Measurements from ENCODE around the gene ATP13A3.
"Not testable (repeated sequence)": the region's sequence is repeated elsewhere in the genome, so short reads cannot be mapped to it uniquely, and the experiment has no call there.

Gene ATP13A3

DNA sequence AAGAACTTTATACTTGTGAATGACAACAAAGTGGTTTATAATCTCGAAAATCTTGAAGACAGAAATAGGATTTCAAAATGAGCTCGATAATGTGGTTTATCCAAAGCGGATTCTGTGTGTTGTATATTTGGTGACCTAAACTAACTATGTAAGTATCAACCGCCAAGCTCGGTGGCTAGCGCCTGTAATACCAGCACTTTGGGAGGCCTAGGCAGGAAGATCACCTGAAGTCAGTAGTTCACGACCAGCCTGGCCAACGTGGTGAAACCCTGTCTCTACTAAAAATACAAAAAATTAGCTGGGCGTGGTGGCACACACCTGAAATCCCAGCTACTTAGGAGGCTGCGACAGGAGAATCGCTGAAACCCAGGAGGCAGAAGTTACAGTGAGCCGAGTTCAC is 2.2 kb downstream of the ATP13A3 start:
- ChIA-PET CTCF (interaction anchor here (0.7 to 2.3 kb wide), 10 partner anchors 10 to 1933 kb away, joined by 3 to 8 read pairs (median 4); no protein-coding TSS in a partner anchor), POLR2A (interaction anchor here (1.0 kb wide), 1 partner anchor 33 kb away, joined by 3 read pairs; no protein-coding TSS in a partner anchor)
- H3K36me3 ChIP-seq (ENCODE audit: control insufficient read depth in 4 of 4, insufficient read depth in 4 of 4, low read length in 3 of 4) = peaks cover 0 to 9% (median 1%) of the 10 kb centered on the region in 4 experiments
- H3K4me3 ChIP-seq (ENCODE audit: control insufficient read depth in 1 of 7, extremely low read depth in 1 of 7, insufficient read depth in 4 of 7, low read depth in 2 of 7, low read length in 6 of 7) = peak overlapping the region in 1 of 7 experiments; percentile 83
- WGBS (ENCODE audit: insufficient coverage) = 98% methylated on average over 9 of the region's 12 CpGs
- no peak for DNase-seq
- no peaks in the 10 kb centered on the region for H3K9me3 ChIP-seq (ENCODE audit: control extremely low read depth in 1 of 5, control insufficient read depth in 4 of 5, insufficient read depth in 2 of 5, low read depth in 1 of 5, low read length in 4 of 5)
- no peaks in the 10 kb centered on the region for H3K27me3 ChIP-seq (replicated peaks in 2 of 5; ENCODE audit: control insufficient read depth in 4 of 5, insufficient read depth in 5 of 5, low read length in 4 of 5)
- no peak overlapping the region for H3K27ac ChIP-seq (ENCODE audit: insufficient read depth in 1 of 2, low read depth in 1 of 2, low read length in 2 of 2, poor library complexity in 1 of 2, severe bottlenecking in 2 of 2)
- H3K4me1 ChIP-seq (ENCODE audit: control extremely low read depth in 1 of 4, control insufficient read depth in 4 of 4, insufficient read depth in 4 of 4, low read length in 3 of 4) = peaks cover 14 to 52% (median 29%) of the 10 kb centered on the region in 4 experiments

GRCh38 chr3:194483850-194484249 is 3.0 kb downstream of the ATP13A3 start:
- no peak overlapping the region for H3K4me3 ChIP-seq (ENCODE audit: control insufficient read depth in 1 of 7, extremely low read depth in 1 of 7, insufficient read depth in 4 of 7, low read depth in 2 of 7, low read length in 6 of 7)
- POLR2A ChIA-PET = interaction anchor here (1.0 kb wide), 1 partner anchor 34 kb away, joined by 3 read pairs; no protein-coding TSS in a partner anchor
- peaks cover 12 to 45% (median 27%) of the 10 kb centered on the region in 4 experiments for H3K4me1 ChIP-seq (ENCODE audit: control extremely low read depth in 1 of 4, control insufficient read depth in 4 of 4, insufficient read depth in 4 of 4, low read length in 3 of 4)
- no peak for DNase-seq
- H3K9me3 ChIP-seq (ENCODE audit: control extremely low read depth in 1 of 5, control insufficient read depth in 4 of 5, insufficient read depth in 2 of 5, low read depth in 1 of 5, low read length in 4 of 5) = no peaks in the 10 kb centered on the region
- CTCF ChIA-PET = interaction anchor here (0.7 to 2.3 kb wide), 6 partner anchors 9 to 90 kb away, joined by 3 to 8 read pairs (median 4); no protein-coding TSS in a partner anchor
- no peak overlapping the region for H3K27ac ChIP-seq (ENCODE audit: insufficient read depth in 1 of 2, low read depth in 1 of 2, low read length in 2 of 2, poor library complexity in 1 of 2, severe bottlenecking in 2 of 2)
- peaks cover 0 to 9% (median 1%) of the 10 kb centered on the region in 4 experiments for H3K36me3 ChIP-seq (ENCODE audit: control insufficient read depth in 4 of 4, insufficient read depth in 4 of 4, low read length in 3 of 4)
- H3K27me3 ChIP-seq (replicated peaks in 2 of 5; ENCODE audit: control insufficient read depth in 4 of 5, insufficient read depth in 5 of 5, low read length in 4 of 5) = no peaks in the 10 kb centered on the region
- no CpG with 5 or more reads among the region's 1 CpG for WGBS (ENCODE audit: insufficient coverage)

DNA sequence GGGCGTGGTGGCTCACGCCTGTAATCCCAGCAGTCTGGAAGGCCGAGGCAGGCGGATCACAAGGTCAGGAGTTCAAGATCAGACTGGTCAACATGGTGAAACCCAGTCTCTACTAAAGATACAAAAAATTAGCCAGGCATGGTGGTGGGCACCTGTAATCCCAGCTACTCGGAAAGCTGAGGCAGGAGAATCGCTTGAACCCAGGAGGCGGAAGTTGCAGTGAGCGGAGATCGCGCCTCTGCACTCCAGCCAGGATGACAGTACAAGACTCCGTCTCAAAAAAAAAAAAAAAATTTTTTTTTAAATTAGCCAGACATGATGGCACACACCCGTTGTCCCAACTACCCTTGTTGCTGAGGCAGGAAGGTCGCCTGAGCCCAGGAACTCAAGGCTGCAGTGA is 4.0 kb downstream of the ATP13A3 start:
- Histone ChIP-seq H3K4me1 (ENCODE audit: control extremely low read depth in 1 of 4, control insufficient read depth in 4 of 4, insufficient read depth in 4 of 4, low read length in 3 of 4) (peaks cover 6 to 35% (median 20%) of the 10 kb centered on the region in 4 experiments), H3K36me3 (ENCODE audit: control insufficient read depth in 4 of 4, insufficient read depth in 4 of 4, low read length in 3 of 4) (peaks cover 0 to 17% (median 4%) of the 10 kb centered on the region in 4 experiments)
- WGBS (ENCODE audit: insufficient coverage) = 98% methylated on average over 8 of the region's 13 CpGs
- H3K4me3 ChIP-seq (ENCODE audit: control insufficient read depth in 1 of 7, extremely low read depth in 1 of 7, insufficient read depth in 4 of 7, low read depth in 2 of 7, low read length in 6 of 7); DNase-seq; POLR2A ChIA-PET; H3K9me3 ChIP-seq (ENCODE audit: control extremely low read depth in 1 of 5, control insufficient read depth in 4 of 5, insufficient read depth in 2 of 5, low read depth in 1 of 5, low read length in 4 of 5); H3K27me3 ChIP-seq (replicated peaks in 2 of 5; ENCODE audit: control insufficient read depth in 4 of 5, insufficient read depth in 5 of 5, low read length in 4 of 5); H3K27ac ChIP-seq (ENCODE audit: insufficient read depth in 1 of 2, low read depth in 1 of 2, low read length in 2 of 2, poor library complexity in 1 of 2, severe bottlenecking in 2 of 2): not testable (repeated sequence)
- CTCF ChIA-PET = interaction anchor here (1.5 to 2.3 kb wide), 2 partner anchors 8 to 10 kb away, joined by 5 to 8 read pairs; no protein-coding TSS in a partner anchor

GRCh38 chr3:194482196-194482593 is 4.6 kb downstream of the ATP13A3 start:
- ChIA-PET CTCF (no interaction called here), POLR2A (no interaction called here)
- Histone ChIP-seq H3K27ac (ENCODE audit: insufficient read depth in 1 of 2, low read depth in 1 of 2, low read length in 2 of 2, poor library complexity in 1 of 2, severe bottlenecking in 2 of 2) (no peak overlapping the region), H3K4me3 (ENCODE audit: control insufficient read depth in 1 of 7, extremely low read depth in 1 of 7, insufficient read depth in 4 of 7, low read depth in 2 of 7, low read length in 6 of 7) (no peak overlapping the region), H3K27me3 (replicated peaks in 2 of 5; ENCODE audit: control insufficient read depth in 4 of 5, insufficient read depth in 5 of 5, low read length in 4 of 5) (no peaks in the 10 kb centered on the region), H3K9me3 (ENCODE audit: control extremely low read depth in 1 of 5, control insufficient read depth in 4 of 5, insufficient read depth in 2 of 5, low read depth in 1 of 5, low read length in 4 of 5) (no peaks in the 10 kb centered on the region), H3K36me3 (ENCODE audit: control insufficient read depth in 4 of 4, insufficient read depth in 4 of 4, low read length in 3 of 4) (peaks cover 0 to 19% (median 4%) of the 10 kb centered on the region in 4 experiments), H3K4me1 (ENCODE audit: control extremely low read depth in 1 of 4, control insufficient read depth in 4 of 4, insufficient read depth in 4 of 4, low read length in 3 of 4) (peaks cover 6 to 28% (median 14%) of the 10 kb centered on the region in 4 experiments)
- WGBS (ENCODE audit: insufficient coverage) = 100% methylated on average over 1 of the region's 1 CpG
- DNase-seq = no peak

- H3K27ac ChIP-seq (ENCODE audit: insufficient read depth in 1 of 2, low read depth in 1 of 2, low read length in 2 of 2, poor library complexity in 1 of 2, severe bottlenecking in 2 of 2) = no peak overlapping the region
Observed at GRCh38 chr3:194481525-194482195, 5.1 kb downstream of the ATP13A3 start.

DNA sequence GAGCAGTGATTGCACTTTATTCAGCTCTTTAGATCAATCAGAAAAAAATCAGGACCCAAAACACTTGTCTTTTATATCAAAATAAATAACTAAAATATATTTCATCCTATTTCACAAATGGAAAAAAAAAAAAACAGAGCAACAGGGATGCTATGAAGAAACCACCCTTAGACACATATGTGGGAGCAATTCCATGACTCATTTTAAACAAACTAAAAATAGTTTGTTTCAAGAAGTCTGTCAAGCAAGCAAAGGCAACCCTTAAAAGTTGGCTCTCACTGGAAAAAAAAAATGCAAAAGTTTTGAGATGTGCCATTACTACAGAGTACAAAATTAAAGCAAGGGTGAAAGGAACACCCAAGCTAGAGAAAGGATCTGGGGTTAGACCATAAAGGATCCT is 5.7 kb downstream of the ATP13A3 start:
- ChIA-PET POLR2A (interaction anchor here (0.8 kb wide), 1 partner anchor 127 kb away, joined by 4 read pairs; no protein-coding TSS in a partner anchor), CTCF (no interaction called here)
- peaks cover 0 to 24% (median 4%) of the 10 kb centered on the region in 4 experiments for H3K36me3 ChIP-seq (ENCODE audit: control insufficient read depth in 4 of 4, insufficient read depth in 4 of 4, low read length in 3 of 4)
- DNase-seq = no peak
- no peaks in the 10 kb centered on the region for H3K9me3 ChIP-seq (ENCODE audit: control extremely low read depth in 1 of 5, control insufficient read depth in 4 of 5, insufficient read depth in 2 of 5, low read depth in 1 of 5, low read length in 4 of 5)
- no peaks in the 10 kb centered on the region for H3K27me3 ChIP-seq (replicated peaks in 2 of 5; ENCODE audit: control insufficient read depth in 4 of 5, insufficient read depth in 5 of 5, low read length in 4 of 5)
- H3K4me1 ChIP-seq (ENCODE audit: control extremely low read depth in 1 of 4, control insufficient read depth in 4 of 4, insufficient read depth in 4 of 4, low read length in 3 of 4) = peaks cover 6 to 26% (median 11%) of the 10 kb centered on the region in 4 experiments
- H3K27ac ChIP-seq (ENCODE audit: insufficient read depth in 1 of 2, low read depth in 1 of 2, low read length in 2 of 2, poor library complexity in 1 of 2, severe bottlenecking in 2 of 2) = no peak overlapping the region
- no peak overlapping the region for H3K4me3 ChIP-seq (ENCODE audit: control insufficient read depth in 1 of 7, extremely low read depth in 1 of 7, insufficient read depth in 4 of 7, low read depth in 2 of 7, low read length in 6 of 7)

More at GRCh38 chr3:194481525-194482195, 5.1 kb downstream of the ATP13A3 start:
- DNase-seq = no peak
- WGBS (ENCODE audit: insufficient coverage) = 100% methylated on average over 4 of the region's 5 CpGs
- no peaks in the 10 kb centered on the region for H3K27me3 ChIP-seq (replicated peaks in 2 of 5; ENCODE audit: control insufficient read depth in 4 of 5, insufficient read depth in 5 of 5, low read length in 4 of 5)
- no peaks in the 10 kb centered on the region for H3K9me3 ChIP-seq (ENCODE audit: control extremely low read depth in 1 of 5, control insufficient read depth in 4 of 5, insufficient read depth in 2 of 5, low read depth in 1 of 5, low read length in 4 of 5)
- peaks cover 0 to 24% (median 4%) of the 10 kb centered on the region in 4 experiments for H3K36me3 ChIP-seq (ENCODE audit: control insufficient read depth in 4 of 4, insufficient read depth in 4 of 4, low read length in 3 of 4)
- no peak overlapping the region for H3K4me3 ChIP-seq (ENCODE audit: control insufficient read depth in 1 of 7, extremely low read depth in 1 of 7, insufficient read depth in 4 of 7, low read depth in 2 of 7, low read length in 6 of 7)
- ChIA-PET CTCF (no interaction called here), POLR2A (no interaction called here)
- peaks cover 6 to 26% (median 12%) of the 10 kb centered on the region in 4 experiments for H3K4me1 ChIP-seq (ENCODE audit: control extremely low read depth in 1 of 4, control insufficient read depth in 4 of 4, insufficient read depth in 4 of 4, low read length in 3 of 4)

- Histone ChIP-seq H3K4me1 (ENCODE audit: control extremely low read depth in 1 of 4, control insufficient read depth in 4 of 4, insufficient read depth in 4 of 4, low read length in 3 of 4) (peaks cover 0 to 6% (median under 1%) of the 10 kb centered on the region in 4 experiments), H3K9me3 (ENCODE audit: control extremely low read depth in 1 of 5, control insufficient read depth in 4 of 5, insufficient read depth in 2 of 5, low read depth in 1 of 5, low read length in 4 of 5) (no peaks in the 10 kb centered on the region), H3K27ac (ENCODE audit: insufficient read depth in 1 of 2, low read depth in 1 of 2, low read length in 2 of 2, poor library complexity in 1 of 2, severe bottlenecking in 2 of 2) (no peak overlapping the region), H3K27me3 (replicated peaks in 2 of 5; ENCODE audit: control insufficient read depth in 4 of 5, insufficient read depth in 5 of 5, low read length in 4 of 5) (no peaks in the 10 kb centered on the region), H3K36me3 (ENCODE audit: control insufficient read depth in 4 of 4, insufficient read depth in 4 of 4, low read length in 3 of 4) (peaks cover 0 to 20% (median 3%) of the 10 kb centered on the region in 4 experiments), H3K4me3 (ENCODE audit: control insufficient read depth in 1 of 7, extremely low read depth in 1 of 7, insufficient read depth in 4 of 7, low read depth in 2 of 7, low read length in 6 of 7) (no peak overlapping the region)
- 97% methylated on average over 4 of the region's 4 CpGs for WGBS (ENCODE audit: insufficient coverage)
- no peak for DNase-seq
- POLR2A ChIA-PET = interaction anchor here (0.6 kb wide), 1 partner anchor 164 kb away, joined by 3 read pairs; no protein-coding TSS in a partner anchor
- CTCF ChIA-PET = interaction anchor here (0.6 to 1.7 kb wide), 7 partner anchors 9 to 180 kb away, joined by 3 to 13 read pairs (median 4); no protein-coding TSS in a partner anchor
Observed at GRCh38 chr3:194476784-194477183, 10.0 kb downstream of the ATP13A3 start.

Measured in common myeloid progenitor, CD34-positive (primary cell).